HCT116 (cell line): ENCODE measurements around the gene GLT8D2.

ENCODE experiments used
- CTCF ChIP-seq, 3 experiments: fragments of 200-600 bp in 1 of 3; sonication (generic) in 1 of 3; IDR thresholded peaks in 2 of 3; conservative IDR thresholded peaks in 1 of 3; 2 replicates each; pipeline ENCODE4 v1.5.1; 2012 to 2017; ENCODE audit warnings: low read depth in 2 of 3, low read length in 2 of 3, antibody characterized with exemption in 1 of 3, borderline replicate concordance in 1 of 3, control low read depth in 1 of 3, mild to moderate bottlenecking in 1 of 3, mixed read lengths in 1 of 3, mixed run types in 1 of 3, moderate library complexity in 1 of 3; ENCODE audit not compliant: insufficient read depth in 1 of 3
- EGR1 ChIP-seq: IDR thresholded peaks from 2 replicates; pipeline ENCODE4 v1.6.1; 2012; ENCODE audit warnings: low read depth
- EZH2 ChIP-seq: fragments of 200-600 bp; sonication (generic); IDR thresholded peaks from 2 replicates; pipeline ENCODE4 v1.6.1; 2017; ENCODE audit warnings: antibody characterized with exemption, mixed run types
- FOSL1 ChIP-seq: IDR thresholded peaks from 2 replicates; pipeline ENCODE4 v1.6.1; 2012; ENCODE audit warnings: low read depth
- POLR2A ChIP-seq: IDR thresholded peaks from 2 replicates; pipeline ENCODE4 v1.7.0; 2011; ENCODE audit warnings: borderline replicate concordance; ENCODE audit not compliant: insufficient read depth, insufficient read length; ENCODE audit errors: extremely low read depth
- POLR2AphosphoS5 ChIP-seq: IDR thresholded peaks from 2 replicates; pipeline ENCODE4 v1.6.1; 2011; ENCODE audit warnings: mild to moderate bottlenecking, low read depth, low read length, moderate library complexity
- RAD21 ChIP-seq: IDR thresholded peaks from 2 replicates; pipeline ENCODE4 v1.6.1; 2012; ENCODE audit warnings: low read depth, mild to moderate bottlenecking
- SIN3A ChIP-seq: IDR thresholded peaks from 2 replicates; pipeline ENCODE4 v1.6.1; 2012; ENCODE audit warnings: low read depth
- SP1 ChIP-seq: IDR thresholded peaks from 2 replicates; pipeline ENCODE4 v1.6.1; 2012; ENCODE audit warnings: low read depth
- TCF7L2 ChIP-seq: IDR thresholded peaks from 2 replicates; pipeline ENCODE4 v1.7.0; 2011; ENCODE audit warnings: borderline replicate concordance, inconsistent platforms; ENCODE audit not compliant: insufficient read depth, insufficient read length; ENCODE audit errors: extremely low read depth
- YY1 ChIP-seq: IDR thresholded peaks from 2 replicates; pipeline ENCODE4 v1.6.1; 2011; ENCODE audit warnings: low read length, low read depth, moderate library complexity, mild to moderate bottlenecking; ENCODE audit not compliant: insufficient replicate concordance; ENCODE audit errors: extremely low read depth
- ZBTB33 ChIP-seq: IDR thresholded peaks from 2 replicates; pipeline ENCODE4 v1.6.1; 2011; ENCODE audit warnings: mild to moderate bottlenecking, low read length, moderate library complexity; ENCODE audit not compliant: insufficient replicate concordance; ENCODE audit errors: extremely low read depth
- ZNF274 ChIP-seq: fragments of 200-500 bp; sonication (Bioruptor generic); IDR thresholded peaks from 2 replicates; pipeline ENCODE4 v1.6.1; 2014; ENCODE audit warnings: mild to moderate bottlenecking, low read depth, low read length, inconsistent platforms

- TF ChIP-seq POLR2A: no peak
- no peak for TF ChIP-seq RAD21
- no peak for TF ChIP-seq EGR1
- no peak for TF ChIP-seq EZH2
- TF ChIP-seq CTCF (IDR thresholded peaks at IDR 0.05 in 2 of 3, conservative IDR thresholded peaks at IDR 0.05 in 1 of 3; ENCODE audit: borderline replicate concordance in 1 of 3, insufficient read depth in 1 of 3, low read depth in 2 of 3, low read length in 2 of 3): no peak
- no peak for TF ChIP-seq FOSL1
- no peak for TF ChIP-seq POLR2AphosphoS5
- TF ChIP-seq ZNF274: no peak
- no peak for TF ChIP-seq SP1
- no peak for TF ChIP-seq SIN3A
- TF ChIP-seq YY1: no peak
- TF ChIP-seq ZBTB33: no peak
- TF ChIP-seq TCF7L2: no peak
These were observed 45.3 kb upstream of the GLT8D2 start for GRCh38 chr12:104095289-104095688.
